ENCODE results near the gene NRXN3.

DNA sequence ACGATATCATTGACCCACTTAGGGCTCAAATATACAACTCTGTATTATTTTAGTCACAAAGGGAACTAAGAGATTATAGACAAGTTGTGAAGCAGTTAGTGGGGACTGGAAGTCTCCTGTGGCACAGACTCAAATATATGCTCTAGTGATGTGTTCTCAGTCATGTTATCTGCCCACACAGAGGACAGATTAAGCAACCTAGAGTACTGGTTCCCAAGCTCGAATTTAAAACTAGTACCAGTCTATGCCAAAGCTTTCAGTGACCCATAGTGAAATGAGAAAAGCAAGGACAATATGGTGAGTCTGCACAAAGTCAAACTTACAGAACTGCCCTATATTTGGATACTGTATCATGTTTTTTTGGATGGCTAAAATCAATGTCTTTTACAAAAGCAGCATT is 1651.9 kb downstream of the NRXN3 start:
- TF ChIP-seq EP300 (conservative IDR thresholded peaks at IDR 0.05; ENCODE audit: poor library complexity, severe bottlenecking) (no peak), TAF1 (IDR thresholded peaks at IDR 0.05; ENCODE audit: low read depth) (no peak), SMC3 (conservative IDR thresholded peaks at IDR 0.05; ENCODE audit: poor library complexity) (no peak), POLR2AphosphoS5 (IDR thresholded peaks at IDR 0.05) (no peak), EZH2 (IDR thresholded peaks at IDR 0.05; ENCODE audit: borderline replicate concordance, insufficient read depth, low read length, poor library complexity, severe bottlenecking) (no peak), MXI1 (conservative IDR thresholded peaks at IDR 0.05; ENCODE audit: poor library complexity, severe bottlenecking) (no peak)
- TF ChIP-seq, protein P1, sequence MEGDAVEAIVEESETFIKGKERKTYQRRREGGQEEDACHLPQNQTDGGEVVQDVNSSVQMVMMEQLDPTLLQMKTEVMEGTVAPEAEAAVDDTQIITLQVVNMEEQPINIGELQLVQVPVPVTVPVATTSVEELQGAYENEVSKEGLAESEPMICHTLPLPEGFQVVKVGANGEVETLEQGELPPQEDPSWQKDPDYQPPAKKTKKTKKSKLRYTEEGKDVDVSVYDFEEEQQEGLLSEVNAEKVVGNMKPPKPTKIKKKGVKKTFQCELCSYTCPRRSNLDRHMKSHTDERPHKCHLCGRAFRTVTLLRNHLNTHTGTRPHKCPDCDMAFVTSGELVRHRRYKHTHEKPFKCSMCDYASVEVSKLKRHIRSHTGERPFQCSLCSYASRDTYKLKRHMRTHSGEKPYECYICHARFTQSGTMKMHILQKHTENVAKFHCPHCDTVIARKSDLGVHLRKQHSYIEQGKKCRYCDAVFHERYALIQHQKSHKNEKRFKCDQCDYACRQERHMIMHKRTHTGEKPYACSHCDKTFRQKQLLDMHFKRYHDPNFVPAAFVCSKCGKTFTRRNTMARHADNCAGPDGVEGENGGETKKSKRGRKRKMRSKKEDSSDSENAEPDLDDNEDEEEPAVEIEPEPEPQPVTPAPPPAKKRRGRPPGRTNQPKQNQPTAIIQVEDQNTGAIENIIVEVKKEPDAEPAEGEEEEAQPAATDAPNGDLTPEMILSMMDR (IDR thresholded peaks at IDR 0.05; ENCODE audit: poor library complexity, severe bottlenecking) = no peak
- TF ChIP-seq, protein P2, sequence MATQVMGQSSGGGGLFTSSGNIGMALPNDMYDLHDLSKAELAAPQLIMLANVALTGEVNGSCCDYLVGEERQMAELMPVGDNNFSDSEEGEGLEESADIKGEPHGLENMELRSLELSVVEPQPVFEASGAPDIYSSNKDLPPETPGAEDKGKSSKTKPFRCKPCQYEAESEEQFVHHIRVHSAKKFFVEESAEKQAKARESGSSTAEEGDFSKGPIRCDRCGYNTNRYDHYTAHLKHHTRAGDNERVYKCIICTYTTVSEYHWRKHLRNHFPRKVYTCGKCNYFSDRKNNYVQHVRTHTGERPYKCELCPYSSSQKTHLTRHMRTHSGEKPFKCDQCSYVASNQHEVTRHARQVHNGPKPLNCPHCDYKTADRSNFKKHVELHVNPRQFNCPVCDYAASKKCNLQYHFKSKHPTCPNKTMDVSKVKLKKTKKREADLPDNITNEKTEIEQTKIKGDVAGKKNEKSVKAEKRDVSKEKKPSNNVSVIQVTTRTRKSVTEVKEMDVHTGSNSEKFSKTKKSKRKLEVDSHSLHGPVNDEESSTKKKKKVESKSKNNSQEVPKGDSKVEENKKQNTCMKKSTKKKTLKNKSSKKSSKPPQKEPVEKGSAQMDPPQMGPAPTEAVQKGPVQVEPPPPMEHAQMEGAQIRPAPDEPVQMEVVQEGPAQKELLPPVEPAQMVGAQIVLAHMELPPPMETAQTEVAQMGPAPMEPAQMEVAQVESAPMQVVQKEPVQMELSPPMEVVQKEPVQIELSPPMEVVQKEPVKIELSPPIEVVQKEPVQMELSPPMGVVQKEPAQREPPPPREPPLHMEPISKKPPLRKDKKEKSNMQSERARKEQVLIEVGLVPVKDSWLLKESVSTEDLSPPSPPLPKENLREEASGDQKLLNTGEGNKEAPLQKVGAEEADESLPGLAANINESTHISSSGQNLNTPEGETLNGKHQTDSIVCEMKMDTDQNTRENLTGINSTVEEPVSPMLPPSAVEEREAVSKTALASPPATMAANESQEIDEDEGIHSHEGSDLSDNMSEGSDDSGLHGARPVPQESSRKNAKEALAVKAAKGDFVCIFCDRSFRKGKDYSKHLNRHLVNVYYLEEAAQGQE (IDR thresholded peaks at IDR 0.05; ENCODE audit: borderline replicate concordance) = no peak
